GM19193 (cell line): ENCODE measurements around the gene MKS1.

ENCODE experiments used
- POLR2A ChIP-seq: IDR thresholded peaks from 4 replicates; pipeline ENCODE4 v1.6.1; 2011; ENCODE audit not compliant: insufficient read depth, insufficient read length; ENCODE audit errors: extremely low read depth

MKS1 gene

DNA sequence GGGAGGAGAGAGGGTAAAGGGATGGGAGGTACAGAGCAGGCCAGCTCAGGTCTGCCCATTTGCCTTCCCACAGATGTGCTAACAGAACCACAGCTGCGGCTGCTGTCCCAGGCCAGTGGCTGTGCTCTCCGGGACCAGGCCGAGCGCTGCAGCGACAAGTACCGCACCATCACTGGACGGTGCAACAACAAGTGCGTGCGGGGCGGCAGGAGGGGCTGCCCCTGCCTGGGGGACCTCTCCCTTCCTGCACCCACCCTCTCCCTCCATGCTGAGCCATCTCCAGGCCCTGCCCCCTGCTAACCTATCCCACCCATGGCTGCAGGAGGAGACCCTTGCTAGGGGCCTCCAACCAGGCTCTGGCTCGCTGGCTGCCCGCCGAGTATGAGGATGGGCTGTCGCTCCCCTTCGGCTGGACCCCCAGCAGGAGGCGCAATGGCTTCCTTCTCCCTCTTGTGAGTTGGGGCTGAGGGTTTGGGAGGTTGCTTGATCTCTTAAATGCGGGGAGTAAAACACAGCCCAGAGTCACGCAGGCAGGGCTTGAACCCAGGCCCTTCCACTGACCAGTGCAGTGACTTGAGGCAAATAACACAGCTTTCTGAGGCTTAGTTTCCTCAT is 25.3 kb downstream of the MKS1 start:
- no peak for TF ChIP-seq POLR2A

GRCh38 chr17:58192612-58193011 is 26.4 kb downstream of the MKS1 start, which contains the start of gene EPX:
Gene EPX (plus strand): TSS chr17:58192726. CDS start chr17:58192847, 121 bp downstream.
- no peak for TF ChIP-seq POLR2A

- no peak for TF ChIP-seq POLR2A
These were observed 27.7 kb downstream of the MKS1 start for GRCh38 chr17:58191241-58191896.

GRCh38 chr17:58189436-58190146 is 29.5 kb downstream of the MKS1 start:
- no peak for TF ChIP-seq POLR2A

DNA sequence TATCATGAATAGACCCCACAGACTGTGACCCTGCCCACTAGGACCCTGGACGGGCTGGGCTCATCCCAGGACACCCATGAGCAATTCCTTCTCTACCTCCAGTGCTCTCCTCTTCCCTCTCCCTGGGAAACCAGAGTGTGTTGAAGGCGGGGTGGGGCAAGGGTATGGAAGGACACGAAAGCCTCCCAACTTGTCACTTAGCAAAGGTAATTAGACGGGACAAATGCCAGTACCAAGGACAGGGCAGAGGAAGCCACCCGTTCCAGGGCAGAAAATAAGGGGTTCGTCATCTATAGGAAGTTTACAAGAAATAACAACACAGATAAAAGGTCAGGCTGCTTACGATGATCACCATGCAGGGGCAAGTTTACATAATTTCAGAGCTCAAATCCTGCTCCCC is 31.4 kb downstream of the MKS1 start:
- no peak for TF ChIP-seq POLR2A

DNA sequence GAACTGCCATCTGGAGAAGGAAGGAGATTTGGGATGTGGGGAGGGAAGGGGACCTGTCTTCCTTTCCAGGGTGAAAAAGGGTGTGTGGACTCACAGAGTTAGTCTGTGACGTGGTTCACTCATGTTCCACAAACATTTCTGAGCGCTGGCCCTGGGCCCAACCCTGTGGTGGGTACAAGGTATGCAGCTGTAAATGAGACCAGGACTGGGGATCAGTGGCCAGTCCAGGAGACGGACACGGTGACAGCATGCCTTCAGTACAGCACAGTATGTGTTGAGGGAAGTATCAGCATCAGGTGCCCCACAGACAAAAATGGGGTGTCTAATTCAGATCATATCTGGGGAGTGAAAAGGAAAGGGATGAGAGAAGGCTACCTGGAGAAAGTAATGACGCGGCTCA is 32.0 kb downstream of the MKS1 start:
- no peak for TF ChIP-seq POLR2A

DNA sequence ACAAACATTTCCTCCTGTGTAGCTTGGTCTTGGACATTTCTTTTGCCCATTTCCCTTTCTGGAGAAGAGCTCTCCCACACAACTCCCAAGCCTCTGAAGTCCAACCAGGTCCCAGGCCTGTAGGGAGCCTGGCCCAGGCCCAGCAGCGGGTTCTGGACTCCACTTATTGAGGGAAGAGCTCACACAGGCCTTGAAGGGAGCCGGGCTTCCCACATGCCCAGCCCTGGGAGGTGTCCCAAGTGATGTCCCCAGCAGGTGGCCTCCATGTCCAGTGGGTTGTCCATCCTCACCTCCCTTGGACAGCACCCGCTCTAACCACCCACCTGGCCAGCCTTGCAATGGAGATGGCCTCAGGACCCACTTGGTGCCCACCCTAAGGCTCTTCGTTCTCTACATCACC is 32.5 kb downstream of the MKS1 start:
- TF ChIP-seq POLR2A: no peak

DNA sequence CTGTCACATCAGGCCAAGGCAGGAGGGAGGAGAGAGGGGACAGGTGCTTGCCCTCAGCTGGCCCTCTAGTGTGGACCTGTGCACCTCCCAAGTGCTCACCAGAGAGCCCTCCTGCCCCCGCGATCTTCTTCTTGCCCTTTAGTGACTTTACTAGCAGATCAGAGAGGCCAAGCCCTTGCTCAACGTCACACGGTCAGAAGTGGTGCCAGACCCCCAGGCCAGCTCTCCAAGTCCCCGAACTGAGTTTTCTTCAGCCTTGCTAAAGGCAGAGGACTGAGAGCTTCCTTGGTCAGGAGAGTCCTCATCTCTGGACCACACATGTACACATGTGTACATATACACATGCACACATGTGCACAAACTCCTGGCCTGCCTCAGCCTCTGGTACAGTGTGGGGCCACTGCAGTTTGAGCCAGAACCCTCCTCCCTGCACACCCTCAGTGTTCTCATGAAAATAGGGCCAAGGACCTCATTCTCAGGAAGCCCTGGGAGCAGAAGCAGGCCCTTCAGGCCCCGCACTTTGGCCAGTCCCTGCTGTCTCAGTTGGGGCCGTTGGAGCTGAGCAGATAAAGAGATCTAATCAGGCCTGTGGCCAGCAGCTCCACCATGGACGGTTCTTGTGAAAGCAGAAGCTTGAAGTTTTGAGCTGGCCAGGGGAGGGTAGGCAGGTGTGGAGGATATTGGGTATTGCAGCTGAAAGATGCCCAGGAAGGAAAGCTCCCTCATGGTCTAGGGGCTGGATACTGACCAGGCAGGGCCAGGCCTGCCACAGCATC is 33.9 kb downstream of the MKS1 start:
- no peak for TF ChIP-seq POLR2A

- TF ChIP-seq POLR2A: no peak
These were observed 34.6 kb downstream of the MKS1 start for GRCh38 chr17:58184308-58184985.

DNA sequence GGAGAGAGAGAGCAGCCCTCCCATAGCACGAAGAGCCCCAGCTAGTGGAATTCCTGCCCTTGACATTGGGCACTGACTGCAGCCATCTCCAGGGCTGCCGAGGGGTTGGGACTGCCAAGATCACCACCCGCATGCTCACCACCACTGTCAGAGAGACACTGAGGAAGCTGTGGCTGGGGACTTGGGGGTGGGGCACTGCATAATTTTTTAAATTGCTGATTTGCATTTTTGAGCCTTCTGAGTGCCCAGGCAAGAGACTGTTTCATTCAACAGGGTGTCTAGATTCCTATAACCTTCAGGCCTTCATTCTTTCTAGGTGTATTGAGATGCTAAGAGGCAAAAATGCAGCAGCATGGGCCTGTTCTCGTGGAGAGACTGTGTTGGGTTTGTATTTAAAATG is 35.5 kb downstream of the MKS1 start:
- no peak for TF ChIP-seq POLR2A

- TF ChIP-seq POLR2A: no peak
These were observed 37.3 kb downstream of the MKS1 start for GRCh38 chr17:58181796-58182195.

DNA sequence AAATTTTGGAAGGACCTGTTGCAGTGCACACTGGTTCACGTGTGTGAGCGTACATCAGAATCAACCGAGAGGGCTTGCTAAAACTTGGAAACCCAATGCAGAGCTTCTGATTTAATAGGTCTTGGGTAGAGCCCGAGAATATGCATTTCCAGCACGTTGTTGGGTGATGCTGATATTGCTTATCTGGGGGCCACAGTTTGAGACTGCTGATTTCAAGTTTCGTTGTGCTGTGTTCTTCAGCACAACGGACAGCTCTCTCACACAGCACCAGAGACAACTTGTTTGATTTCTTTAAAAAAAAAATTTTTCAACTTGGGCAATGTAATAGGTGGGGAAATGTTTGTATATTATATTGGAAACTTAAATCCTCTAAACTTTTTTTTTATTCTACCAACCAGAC is 42.9 kb downstream of the MKS1 start:
- TF ChIP-seq POLR2A: no peak

DNA sequence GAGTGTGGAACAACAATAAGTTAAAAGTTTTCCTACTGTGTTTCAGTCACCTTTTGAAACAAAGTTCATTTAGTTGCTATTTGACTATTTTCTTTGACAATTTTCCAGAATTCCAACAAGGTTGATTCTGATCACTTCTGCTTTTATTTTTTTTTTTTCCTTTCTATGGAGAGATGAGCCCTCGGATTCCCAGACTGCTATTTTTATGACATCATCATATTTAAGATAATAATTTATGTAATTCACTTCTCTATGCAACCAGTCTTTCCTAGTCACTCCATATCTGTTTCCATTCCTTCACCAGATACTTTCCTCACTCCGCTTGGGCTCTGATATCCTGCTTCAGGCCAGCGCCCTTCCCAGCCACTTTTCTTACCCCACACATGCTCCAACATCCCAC is 44.2 kb downstream of the MKS1 start:
- no peak for TF ChIP-seq POLR2A

DNA sequence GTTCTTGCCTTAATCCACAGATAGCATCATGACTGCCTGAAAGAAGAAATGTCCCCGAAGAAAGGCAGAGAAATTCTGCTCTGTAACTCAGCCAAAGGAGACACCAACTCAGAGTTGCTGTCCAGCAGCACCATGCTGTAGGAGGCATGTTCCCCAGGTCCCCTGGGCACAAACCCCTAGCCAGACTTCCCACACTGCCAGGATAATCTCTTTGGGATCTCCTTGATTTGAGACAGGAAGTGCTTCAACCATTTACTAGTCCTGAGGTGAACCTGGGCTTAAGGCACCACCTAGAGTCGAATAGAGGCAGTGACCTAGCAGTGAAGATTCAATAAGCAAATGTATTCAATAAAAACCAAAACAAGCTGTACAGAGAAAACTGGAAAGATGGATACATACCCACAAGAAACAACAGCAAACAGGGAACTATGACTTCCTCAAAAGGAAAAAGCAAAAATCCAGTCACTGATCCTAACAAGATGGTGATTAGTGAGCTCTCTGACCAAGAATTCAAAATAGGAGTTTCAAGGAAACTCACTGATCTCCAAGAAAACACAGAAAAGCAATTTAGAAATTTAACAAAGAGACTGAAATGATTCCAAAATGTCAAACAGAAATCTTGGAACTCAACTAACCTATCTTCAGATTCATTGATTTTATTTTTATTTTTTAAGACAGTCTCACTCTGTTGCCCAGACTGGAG is 46.5 kb downstream of the MKS1 start:
- no peak for TF ChIP-seq POLR2A
